ENCODE data around the gene SIPA1L2.

The SIPA1L2 gene

DNA sequence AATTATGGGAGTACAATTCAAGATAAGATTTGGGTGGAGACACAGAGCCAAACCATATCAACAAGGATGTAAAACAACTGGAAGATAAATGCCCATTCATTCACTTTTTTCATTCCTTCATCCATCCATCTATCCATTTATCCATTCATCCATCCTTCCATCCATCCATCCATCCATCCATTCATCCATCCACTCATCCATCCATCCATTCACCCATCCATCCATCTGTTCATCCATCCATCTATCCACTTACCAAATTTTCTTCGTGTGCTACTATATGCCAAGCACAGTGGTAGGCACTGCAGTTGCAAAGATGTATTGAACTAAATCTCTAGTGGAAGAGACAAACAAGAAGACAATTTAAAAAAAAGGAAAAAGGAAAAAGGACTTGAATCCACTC lies 14.3 kb upstream of the SIPA1L2 start:
- H3K4me3 ChIP-seq (ENCODE audit: low read length): no peak overlapping the region
- DNase-seq (ENCODE audit: low read depth): no peak
- TF ChIP-seq CTCF (IDR thresholded peaks at IDR 0.05; ENCODE audit: insufficient read depth, low read depth, low read length, missing control alignments): no peak

- TF ChIP-seq CTCF (IDR thresholded peaks at IDR 0.05; ENCODE audit: insufficient read depth, low read depth, low read length, missing control alignments): no peak
- DNase-seq (ENCODE audit: low read depth): no peak
- H3K4me3 ChIP-seq (ENCODE audit: low read length): no peak overlapping the region
These were observed 13.3 kb upstream of the SIPA1L2 start for GRCh38 chr1:232643251-232643650.

DNA sequence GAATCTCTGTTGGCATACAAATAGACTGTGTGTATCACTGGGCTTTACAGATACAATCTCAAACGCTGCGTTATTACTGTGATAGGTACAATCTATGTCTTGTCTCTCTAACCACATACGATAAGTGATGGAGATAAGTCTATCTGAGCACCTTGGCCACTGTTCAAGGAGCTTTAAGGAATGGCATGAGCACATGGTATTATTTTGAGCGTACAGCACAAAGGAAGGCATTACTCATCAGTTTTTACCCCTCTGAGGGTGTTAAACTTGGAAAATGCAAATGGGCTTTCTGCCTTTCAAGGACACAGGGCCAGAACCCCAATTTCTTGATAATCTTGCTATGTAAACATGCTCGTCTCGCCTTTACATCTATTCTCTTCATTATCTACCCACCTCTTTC lies 11.6 kb upstream of the SIPA1L2 start:
- DNase-seq (ENCODE audit: low read depth): no peak
- TF ChIP-seq CTCF (IDR thresholded peaks at IDR 0.05; ENCODE audit: insufficient read depth, low read depth, low read length, missing control alignments): no peak
- H3K4me3 ChIP-seq (ENCODE audit: low read length): no peak overlapping the region

GRCh38 chr1:232636799-232637198 lies 6.9 kb upstream of the SIPA1L2 start:
- no peak overlapping the region for H3K4me3 ChIP-seq (ENCODE audit: low read length)
- DNase-seq (ENCODE audit: low read depth): no peak
- no peak for TF ChIP-seq CTCF (IDR thresholded peaks at IDR 0.05; ENCODE audit: insufficient read depth, low read depth, low read length, missing control alignments)

GRCh38 chr1:232635778-232636356 lies 5.9 kb upstream of the SIPA1L2 start:
- peak; percentile 61 for DNase-seq (ENCODE audit: low read depth)
- H3K4me3 ChIP-seq (ENCODE audit: low read length): no peak overlapping the region
- peak; percentile 61 for TF ChIP-seq CTCF (IDR thresholded peaks at IDR 0.05; ENCODE audit: insufficient read depth, low read depth, low read length, missing control alignments)

DNA sequence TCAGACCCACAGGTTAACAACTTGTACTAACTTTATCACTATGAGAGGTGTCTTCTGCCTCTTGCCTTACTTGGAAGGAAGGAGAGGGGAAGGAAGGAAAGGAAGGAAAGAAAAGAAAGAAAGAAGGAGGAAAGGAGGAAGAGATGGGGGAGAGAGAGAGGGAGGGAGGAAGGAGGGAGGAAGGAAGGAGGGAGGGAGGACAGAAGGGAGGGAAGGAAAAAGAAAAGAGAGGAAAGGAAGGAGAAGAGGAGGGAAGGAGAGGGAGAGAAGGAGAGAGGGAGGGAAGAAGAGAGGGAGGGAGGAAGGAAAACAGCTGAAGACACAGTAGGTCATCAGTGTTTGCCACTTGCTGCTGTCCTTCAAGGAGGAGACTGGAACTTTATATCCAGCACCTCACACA lies 5.3 kb upstream of the SIPA1L2 start:
- H3K4me3 ChIP-seq (ENCODE audit: low read length): no peak overlapping the region
- TF ChIP-seq CTCF (IDR thresholded peaks at IDR 0.05; ENCODE audit: insufficient read depth, low read depth, low read length, missing control alignments): no peak
- DNase-seq (ENCODE audit: low read depth): no peak

DNA sequence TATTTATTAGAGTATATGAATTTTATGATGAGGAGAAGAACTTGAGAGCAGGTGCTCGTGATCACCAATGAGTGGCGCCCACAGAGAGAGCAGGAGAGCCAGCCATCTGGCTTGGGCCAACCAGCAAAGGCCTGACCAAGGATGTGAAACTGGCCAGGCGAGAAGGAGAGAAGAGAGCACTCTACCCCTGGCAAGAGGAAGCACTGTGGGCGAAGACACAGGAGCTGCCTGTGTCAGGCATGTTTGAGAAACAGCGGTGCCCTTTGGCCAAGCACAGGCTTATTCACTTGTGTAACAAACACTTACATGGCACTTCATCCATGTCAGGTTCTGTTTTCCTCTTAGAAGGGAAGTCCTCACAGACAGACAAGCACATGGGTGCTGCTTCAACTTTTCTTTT lies 4.2 kb upstream of the SIPA1L2 start:
- no peak for TF ChIP-seq CTCF (IDR thresholded peaks at IDR 0.05; ENCODE audit: insufficient read depth, low read depth, low read length, missing control alignments)
- peak; percentile 9 for DNase-seq (ENCODE audit: low read depth)
- no peak overlapping the region for H3K4me3 ChIP-seq (ENCODE audit: low read length)

Data from epithelial cell of esophagus (primary cell).